HEK293 (cell line): ENCODE results near the gene TPD52L1.

Experiments
- CTCF ChIA-PET: fragments of 350-600 bp; formaldehyde crosslinking; extraction: SDS; loops from one replicate; lab custom pipeline; 2021; ENCODE audit warnings: antibody characterized with exemption; lab: Yijun Ruan, JAX
- POLR2A ChIA-PET: fragments of 300-600 bp; formaldehyde crosslinking; extraction: SDS; loops from one replicate; lab custom pipeline; 2020; ENCODE audit warnings: antibody characterized with exemption, inconsistent platforms; lab: Yijun Ruan, JAX
- H3K27ac ChIP-seq: fragments of 200-500 bp; sonication (Bioruptor generic); 2 replicates; pipeline ENCODE4 v1.5.1; 2014; ENCODE audit warnings: low read depth, low read length, control low read depth, inconsistent platforms; ENCODE audit errors: extremely low read depth
- H3K36me3 ChIP-seq, 2 experiments: fragments of 200-500 bp in 1 of 2; sonication (Bioruptor generic) in 1 of 2; 1 replicate in 1 of 2; 2 replicates in 1 of 2; pipeline ENCODE4 v1.5.1; 2014 to 2017; ENCODE audit warnings: inconsistent platforms in 2 of 2, low read length in 2 of 2; ENCODE audit not compliant: control insufficient read depth in 2 of 2, insufficient read depth in 1 of 2
- H3K4me1 ChIP-seq: fragments of 200-500 bp; sonication (Bioruptor generic); 2 replicates; pipeline ENCODE4 v1.5.1; 2014; ENCODE audit warnings: mild to moderate bottlenecking, low read length, inconsistent platforms; ENCODE audit not compliant: control insufficient read depth, insufficient read depth
- H3K4me3 ChIP-seq: 2 replicates; pipeline ENCODE4 v1.5.1; 2011; ENCODE audit warnings: low read depth, mild to moderate bottlenecking, control low read depth, low read length, moderate library complexity
- H3K9me3 ChIP-seq: fragments of 200-500 bp; sonication (Bioruptor generic); 2 replicates; pipeline ENCODE4 v1.5.1; 2014; ENCODE audit warnings: low read depth, low read length, inconsistent platforms; ENCODE audit not compliant: control insufficient read depth, insufficient read depth
- EGR2 ChIP-seq: fragments of 450-650 bp; formaldehyde crosslinking; IDR thresholded peaks from 2 replicates; pipeline ENCODE4 v1.5.1; 2016; ENCODE audit warnings: low read depth, missing biosample characterization, missing genetic modification characterization
- KLF7 ChIP-seq: fragments of 450-650 bp; formaldehyde crosslinking; IDR thresholded peaks from 2 replicates; pipeline ENCODE4 v1.5.1; 2016; ENCODE audit warnings: missing biosample characterization, missing genetic modification characterization, borderline replicate concordance
- MYNN ChIP-seq: fragments of 450-650 bp; formaldehyde crosslinking; IDR thresholded peaks from 2 replicates; pipeline ENCODE4 v1.5.1; 2016; ENCODE audit warnings: missing biosample characterization, missing genetic modification characterization, borderline replicate concordance
- OVOL3 ChIP-seq: fragments of 450-650 bp; formaldehyde crosslinking; IDR thresholded peaks from 2 replicates; pipeline ENCODE4 v1.5.1; 2016; ENCODE audit warnings: missing biosample characterization, missing genetic modification characterization
- ZFP41 ChIP-seq: fragments of 450-650 bp; formaldehyde crosslinking; IDR thresholded peaks from 2 replicates; pipeline ENCODE4 v1.5.1; 2016; ENCODE audit warnings: missing biosample characterization, missing genetic modification characterization, borderline replicate concordance
- ZNF112 ChIP-seq: fragments of 450-650 bp; formaldehyde crosslinking; IDR thresholded peaks from 2 replicates; pipeline ENCODE4 v1.5.0; 2017; ENCODE audit warnings: missing biosample characterization, missing genetic modification characterization
- ZNF138 ChIP-seq: fragments of 450-650 bp; formaldehyde crosslinking; IDR thresholded peaks from 2 replicates; pipeline ENCODE4 v1.5.1; 2016; ENCODE audit warnings: missing biosample characterization, missing genetic modification characterization, borderline replicate concordance
- ZNF146 ChIP-seq: fragments of 450-650 bp; formaldehyde crosslinking; IDR thresholded peaks from 2 replicates; pipeline ENCODE4 v1.5.1; 2016; ENCODE audit warnings: missing biosample characterization, missing genetic modification characterization
- ZNF335 ChIP-seq: fragments of 450-650 bp; formaldehyde crosslinking; conservative IDR thresholded peaks from 2 replicates; pipeline ENCODE4 v1.5.1; 2016; ENCODE audit warnings: missing biosample characterization, missing genetic modification characterization
- ZNF561 ChIP-seq: fragments of 450-650 bp; IDR thresholded peaks from 2 replicates; pipeline ENCODE4 v1.5.1; 2018; ENCODE audit warnings: missing biosample characterization, missing genetic modification characterization, borderline replicate concordance
- ZNF776 ChIP-seq: fragments of 450-650 bp; formaldehyde crosslinking; IDR thresholded peaks from 2 replicates; pipeline ENCODE4 v1.5.0; 2017; ENCODE audit warnings: missing biosample characterization, missing genetic modification characterization, borderline replicate concordance
- ZNF777 ChIP-seq: fragments of 450-650 bp; formaldehyde crosslinking; IDR thresholded peaks from 2 replicates; pipeline ENCODE4 v1.5.1; 2017; ENCODE audit warnings: missing biosample characterization, missing genetic modification characterization, borderline replicate concordance
- ZSCAN16 ChIP-seq: fragments of 450-650 bp; formaldehyde crosslinking; IDR thresholded peaks from 2 replicates; pipeline ENCODE4 v1.5.1; 2016; ENCODE audit warnings: missing biosample characterization, missing genetic modification characterization
- TF ChIP-seq, protein P1 (sequence below): fragments of 450-650 bp; formaldehyde crosslinking; IDR thresholded peaks from 2 replicates; pipeline ENCODE4 v1.5.1; 2017; ENCODE audit warnings: missing biosample characterization, missing genetic modification characterization
- TF ChIP-seq, protein P2 (sequence below): fragments of 450-650 bp; formaldehyde crosslinking; IDR thresholded peaks from 2 replicates; pipeline ENCODE4 v1.5.1; 2016; ENCODE audit warnings: missing biosample characterization, missing genetic modification characterization
- TF ChIP-seq, protein P3 (sequence below): fragments of 450-650 bp; formaldehyde crosslinking; IDR thresholded peaks from 2 replicates; pipeline ENCODE4 v1.5.1; 2016; ENCODE audit warnings: missing biosample characterization, missing genetic modification characterization
- TF ChIP-seq, protein P4 (sequence below): fragments of 450-650 bp; formaldehyde crosslinking; IDR thresholded peaks from 2 replicates; pipeline ENCODE4 v1.5.1; 2016; ENCODE audit warnings: missing biosample characterization, missing genetic modification characterization
- TF ChIP-seq, protein P5 (sequence below): fragments of 450-650 bp; formaldehyde crosslinking; IDR thresholded peaks from 2 replicates; pipeline ENCODE4 v1.5.1; 2016; ENCODE audit warnings: missing biosample characterization, missing genetic modification characterization

Gene TPD52L1

DNA sequence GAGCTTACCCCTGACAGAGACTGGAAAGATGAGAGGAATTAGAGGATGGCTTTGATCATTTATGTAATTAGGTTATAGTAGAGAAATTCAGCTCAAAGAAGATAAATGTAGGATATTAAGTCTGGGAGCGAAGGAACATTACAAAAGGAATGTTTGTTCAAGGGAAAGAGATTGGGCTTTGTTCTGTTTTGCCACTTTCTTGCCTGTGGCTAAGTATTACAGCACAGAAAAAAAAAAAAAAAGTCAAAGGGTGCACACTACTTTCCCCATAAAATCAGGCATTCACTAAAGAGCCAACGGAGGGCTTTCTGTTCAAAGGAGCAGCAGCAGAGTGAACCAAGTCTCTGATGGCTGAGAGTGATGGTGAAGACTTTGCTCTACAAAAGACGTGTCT is 153.2 kb downstream of the TPD52L1 start:
- POLR2A ChIA-PET, result interaction anchor here (1.0 kb wide), 1 partner anchor 483 kb away, joined by 3 read pairs; no protein-coding TSS in a partner anchor
- Histone ChIP-seq H3K9me3 (no peaks in the 10 kb centered on the region), H3K36me3 (no peaks in the 10 kb centered on the region), H3K27ac (no peak overlapping the region), H3K4me1 (no peaks in the 10 kb centered on the region), H3K4me3 (no peak overlapping the region)
- TF ChIP-seq, protein P1, sequence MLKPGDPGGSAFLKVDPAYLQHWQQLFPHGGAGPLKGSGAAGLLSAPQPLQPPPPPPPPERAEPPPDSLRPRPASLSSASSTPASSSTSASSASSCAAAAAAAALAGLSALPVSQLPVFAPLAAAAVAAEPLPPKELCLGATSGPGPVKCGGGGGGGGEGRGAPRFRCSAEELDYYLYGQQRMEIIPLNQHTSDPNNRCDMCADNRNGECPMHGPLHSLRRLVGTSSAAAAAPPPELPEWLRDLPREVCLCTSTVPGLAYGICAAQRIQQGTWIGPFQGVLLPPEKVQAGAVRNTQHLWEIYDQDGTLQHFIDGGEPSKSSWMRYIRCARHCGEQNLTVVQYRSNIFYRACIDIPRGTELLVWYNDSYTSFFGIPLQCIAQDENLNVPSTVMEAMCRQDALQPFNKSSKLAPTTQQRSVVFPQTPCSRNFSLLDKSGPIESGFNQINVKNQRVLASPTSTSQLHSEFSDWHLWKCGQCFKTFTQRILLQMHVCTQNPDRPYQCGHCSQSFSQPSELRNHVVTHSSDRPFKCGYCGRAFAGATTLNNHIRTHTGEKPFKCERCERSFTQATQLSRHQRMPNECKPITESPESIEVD (tag by site-specific recombination), result peak; percentile 67
- no peak for TF ChIP-seq ZNF112
- no peak for TF ChIP-seq ZNF777 (tag by site-specific recombination)
- no peak for TF ChIP-seq KLF7 (tag by site-specific recombination)
- TF ChIP-seq ZNF138, result no peak
- no peak for TF ChIP-seq EGR2 (tag by site-specific recombination)
- TF ChIP-seq ZNF146 (tag by site-specific recombination), result no peak
- TF ChIP-seq ZSCAN16 (tag by site-specific recombination), result no peak
- TF ChIP-seq ZNF335 (tag by site-specific recombination), result peak; percentile 55
- TF ChIP-seq, protein P2, sequence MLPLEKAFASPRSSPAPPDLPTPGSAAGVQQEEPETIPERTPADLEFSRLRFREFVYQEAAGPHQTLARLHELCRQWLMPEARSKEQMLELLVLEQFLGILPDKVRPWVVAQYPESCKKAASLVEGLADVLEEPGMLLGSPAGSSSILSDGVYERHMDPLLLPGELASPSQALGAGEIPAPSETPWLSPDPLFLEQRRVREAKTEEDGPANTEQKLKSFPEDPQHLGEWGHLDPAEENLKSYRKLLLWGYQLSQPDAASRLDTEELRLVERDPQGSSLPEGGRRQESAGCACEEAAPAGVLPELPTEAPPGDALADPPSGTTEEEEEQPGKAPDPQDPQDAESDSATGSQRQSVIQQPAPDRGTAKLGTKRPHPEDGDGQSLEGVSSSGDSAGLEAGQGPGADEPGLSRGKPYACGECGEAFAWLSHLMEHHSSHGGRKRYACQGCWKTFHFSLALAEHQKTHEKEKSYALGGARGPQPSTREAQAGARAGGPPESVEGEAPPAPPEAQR (tag by site-specific recombination), result no peak
- TF ChIP-seq, protein P3, sequence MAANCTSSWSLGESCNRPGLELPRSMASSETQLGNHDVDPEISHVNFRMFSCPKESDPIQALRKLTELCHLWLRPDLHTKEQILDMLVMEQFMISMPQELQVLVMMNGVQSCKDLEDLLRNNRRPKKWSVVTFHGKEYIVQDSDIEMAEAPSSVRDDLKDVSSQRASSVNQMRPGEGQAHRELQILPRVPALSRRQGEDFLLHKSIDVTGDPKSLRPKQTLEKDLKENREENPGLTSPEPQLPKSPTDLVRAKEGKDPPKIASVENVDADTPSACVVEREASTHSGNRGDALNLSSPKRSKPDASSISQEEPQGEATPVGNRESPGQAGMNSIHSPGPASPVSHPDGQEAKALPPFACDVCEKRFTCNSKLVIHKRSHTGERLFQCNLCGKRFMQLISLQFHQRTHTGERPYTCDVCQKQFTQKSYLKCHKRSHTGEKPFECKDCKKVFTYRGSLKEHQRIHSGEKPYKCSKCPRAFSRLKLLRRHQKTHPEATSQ (tag by site-specific recombination), result no peak
- no peak for TF ChIP-seq ZFP41 (tag by site-specific recombination)
- TF ChIP-seq, protein P4, sequence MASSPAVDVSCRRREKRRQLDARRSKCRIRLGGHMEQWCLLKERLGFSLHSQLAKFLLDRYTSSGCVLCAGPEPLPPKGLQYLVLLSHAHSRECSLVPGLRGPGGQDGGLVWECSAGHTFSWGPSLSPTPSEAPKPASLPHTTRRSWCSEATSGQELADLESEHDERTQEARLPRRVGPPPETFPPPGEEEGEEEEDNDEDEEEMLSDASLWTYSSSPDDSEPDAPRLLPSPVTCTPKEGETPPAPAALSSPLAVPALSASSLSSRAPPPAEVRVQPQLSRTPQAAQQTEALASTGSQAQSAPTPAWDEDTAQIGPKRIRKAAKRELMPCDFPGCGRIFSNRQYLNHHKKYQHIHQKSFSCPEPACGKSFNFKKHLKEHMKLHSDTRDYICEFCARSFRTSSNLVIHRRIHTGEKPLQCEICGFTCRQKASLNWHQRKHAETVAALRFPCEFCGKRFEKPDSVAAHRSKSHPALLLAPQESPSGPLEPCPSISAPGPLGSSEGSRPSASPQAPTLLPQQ (tag by site-specific recombination), result no peak
- TF ChIP-seq ZNF561 (tag by site-specific recombination), result no peak
- no peak for TF ChIP-seq MYNN (tag by site-specific recombination)
- TF ChIP-seq ZNF776 (tag by site-specific recombination), result no peak
- TF ChIP-seq, protein P5, sequence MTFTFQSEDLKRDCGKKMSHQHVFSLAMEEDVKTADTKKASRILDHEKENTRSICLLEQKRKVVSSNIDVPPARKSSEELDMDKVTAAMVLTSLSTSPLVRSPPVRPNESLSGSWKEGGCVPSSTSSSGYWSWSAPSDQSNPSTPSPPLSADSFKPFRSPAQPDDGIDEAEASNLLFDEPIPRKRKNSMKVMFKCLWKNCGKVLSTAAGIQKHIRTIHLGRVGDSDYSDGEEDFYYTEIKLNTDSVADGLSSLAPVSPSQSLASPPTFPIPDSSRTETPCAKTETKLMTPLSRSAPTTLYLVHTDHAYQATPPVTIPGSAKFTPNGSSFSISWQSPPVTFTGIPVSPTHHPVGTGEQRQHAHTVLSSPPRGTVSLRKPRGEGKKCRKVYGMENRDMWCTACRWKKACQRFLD (tag by site-specific recombination), result no peak
- TF ChIP-seq OVOL3 (tag by site-specific recombination), result no peak
- CTCF ChIA-PET, result interaction anchor here (0.6 to 8.5 kb wide), 7 partner anchors 37 to 1274 kb away, joined by 3 to 201 read pairs (median 3); partner anchors contain the start of gene TPD52L1
